B cell (primary cell): ENCODE measurements around the gene NOL6. TPM values are rescaled to one million over a fixed set of nuclear protein-coding genes. Genes with fewer than 3 reads are reported as not detected.

Experiments used
- ATAC-seq: fragments of 200-7000 bp; cut with Tn5 transposase; one replicate; pipeline ENCODE4 v1.10.0; 2021; ENCODE audit warnings: low read depth, mild to moderate bottlenecking, moderate number of reproducible peaks, moderate library complexity
- CTCF ChIA-PET: fragments of 350-600 bp; sonication (Branson Sonifier 250); formaldehyde crosslinking; loops from one replicate; lab custom pipeline; 2021; ENCODE audit warnings: antibody characterized with exemption, inconsistent platforms; lab: Charles Lee
- POLR2A ChIA-PET: fragments of 350-600 bp; sonication (Branson Sonifier 250); formaldehyde crosslinking; loops from one replicate; lab custom pipeline; 2021; ENCODE audit warnings: antibody characterized with exemption; lab: Charles Lee
- DNase-seq: peaks from one replicate; pipeline ENCODE4 v3.0.0; 2013
- H2AFZ ChIP-seq: 2 replicates; pipeline ENCODE4 v1.6.1; 2012; ENCODE audit warnings: mild to moderate bottlenecking, low read depth, low read length; ENCODE audit not compliant: insufficient read depth, poor library complexity, severe bottlenecking
- H3K27ac ChIP-seq, 2 donors: 1 replicate in 1 of 2; 2 replicates in 1 of 2; pipeline ENCODE4 v1.5.1; 2012 to 2013; ENCODE audit warnings: low read length in 2 of 2, mild to moderate bottlenecking in 2 of 2, moderate library complexity in 1 of 2
- H3K27me3 ChIP-seq, 4 experiments: fragments of 200-600 bp in 1 of 4; sonication (generic) in 1 of 4; replicated peaks in 1 of 4; 1 replicate in 2 of 4; 2 replicates in 2 of 4; pipeline versions ENCODE4 v1.6.1 to v1.7.0; 2013 to 2016; ENCODE audit warnings: low read length in 3 of 4, mild to moderate bottlenecking in 2 of 4, mixed read lengths in 1 of 4, moderate library complexity in 1 of 4; ENCODE audit not compliant: insufficient read depth in 4 of 4, control insufficient read depth in 3 of 4; ENCODE audit errors: control extremely low read depth in 1 of 4
- H3K36me3 ChIP-seq, 2 experiments: replicated peaks in 1 of 2; 1 replicate in 1 of 2; 2 replicates in 1 of 2; pipeline versions ENCODE4 v1.6.1 to v1.7.1; 2013; ENCODE audit warnings: low read length in 1 of 2; ENCODE audit not compliant: insufficient read depth in 2 of 2, control insufficient read depth in 1 of 2; ENCODE audit errors: control extremely low read depth in 1 of 2, extremely low read depth in 1 of 2
- H3K4me1 ChIP-seq, 2 donors: fragments of 200-600 bp in 1 of 2; sonication (generic) in 1 of 2; 1 replicate in 1 of 2; 2 replicates in 1 of 2; pipeline versions ENCODE4 v1.5.1 to v1.6.1; 2013 to 2017; ENCODE audit warnings: low read length in 2 of 2; ENCODE audit not compliant: control insufficient read depth in 2 of 2, insufficient read depth in 2 of 2
- H3K4me2 ChIP-seq: replicated peaks from 2 replicates; pipeline ENCODE3; 2012; ENCODE audit warnings: mild to moderate bottlenecking, low read depth, low read length; ENCODE audit not compliant: poor library complexity, severe bottlenecking
- H3K4me3 ChIP-seq, 5 experiments: fragments of 200-600 bp in 1 of 5; sonication (generic) in 1 of 5; 1 replicate in 3 of 5; 2 replicates in 2 of 5; pipeline versions ENCODE4 v1.5.1 to v1.7.0; 2011 to 2016; ENCODE audit warnings: low read length in 4 of 5, mild to moderate bottlenecking in 4 of 5, low read depth in 2 of 5, control low read depth in 1 of 5, moderate library complexity in 1 of 5; ENCODE audit not compliant: insufficient read depth in 1 of 5; ENCODE audit errors: control extremely low read depth in 1 of 5, extremely low read depth in 1 of 5
- H3K79me2 ChIP-seq: fragments of 200-600 bp; sonication (generic); one replicate; pipeline ENCODE4 v1.6.0; 2016; ENCODE audit warnings: low read length; ENCODE audit not compliant: control insufficient read depth, insufficient read depth
- H3K9ac ChIP-seq: fragments of 200-600 bp; sonication (generic); 2 replicates; pipeline ENCODE4 v1.6.1; 2017; ENCODE audit warnings: mild to moderate bottlenecking, low read length, moderate library complexity
- H3K9me3 ChIP-seq, 3 donors: one replicate each; pipeline versions ENCODE4 v1.6.1 to v1.7.1; 2013; ENCODE audit warnings: low read length in 2 of 3; ENCODE audit not compliant: control insufficient read depth in 2 of 3, insufficient read depth in 1 of 3; ENCODE audit errors: control extremely low read depth in 1 of 3
- H4K20me1 ChIP-seq: 2 replicates; pipeline ENCODE4 v1.6.0; 2012; ENCODE audit warnings: mild to moderate bottlenecking, low read length; ENCODE audit not compliant: insufficient read depth, control insufficient read depth, poor library complexity, severe bottlenecking
- H3K27ac Mint-ChIP-seq: one replicate; pipeline ENCODE4 v1.8.0; 2021; ENCODE audit warnings: mixed read lengths
- H3K27me3 Mint-ChIP-seq: one replicate; pipeline ENCODE4 v1.8.0; 2021; ENCODE audit warnings: mixed read lengths
- H3K4me1 Mint-ChIP-seq: one replicate; pipeline ENCODE4 v1.8.0; 2021; ENCODE audit warnings: mixed read lengths
- H3K4me3 Mint-ChIP-seq: one replicate; pipeline ENCODE4 v1.8.0; 2021; ENCODE audit warnings: mixed read lengths
- H3K9me3 Mint-ChIP-seq: one replicate; pipeline ENCODE4 v1.8.0; 2022; ENCODE audit warnings: mixed read lengths; ENCODE audit not compliant: insufficient read depth
- CTCF ChIP-seq: fragments of 200-600 bp; IDR thresholded peaks from one replicate; pipeline ENCODE4 v1.8.0; 2022; ENCODE audit warnings: antibody characterized with exemption, mild to moderate bottlenecking
- EZH2 ChIP-seq: IDR thresholded peaks from 2 replicates; pipeline ENCODE4 v1.6.1; 2012; ENCODE audit warnings: borderline replicate concordance, low read depth, mild to moderate bottlenecking, moderate library complexity, low read length; ENCODE audit not compliant: insufficient read depth, poor library complexity, severe bottlenecking
- WGBS: methylation state at CpG from one replicate; pipeline ENCODE4 v1.1.5; 2013; ENCODE audit warnings: missing lambda C conversion rate; ENCODE audit not compliant: insufficient coverage; 5-methylcytosine and 5-hydroxymethylcytosine counted together
- intact Hi-C: fragments of 100-400 bp; cut with micrococcal nuclease; formaldehyde crosslinking; loops from one replicate; pipeline ENCODE4 v1.10.0; 2022
- polyA plus RNA-seq: library from polyadenylated mRNA; depleted of rRNA; stranded (reverse); fragments of >200 nt; gene quantifications from 2 replicates; pipeline ENCODE4 v1.2.3, GENCODE V29; 2012
- total RNA-seq, 2 donors: library from RNA; stranded (reverse); fragments of 120-200 nt in 1 of 2; gene quantifications; 1 replicate in 1 of 2; 2 replicates in 1 of 2; pipeline versions ENCODE4 v1.2.3 to v1.2.4, GENCODE V29; 2013 to 2022

The NOL6 gene
- total and polyA plus RNA-seq, 2 donors (not counting 1 experiment from before 2014, with no cell fraction given), result 31.8 to 40.1 TPM

GRCh38 chr9:33440204-33440603 is 33.5 kb downstream of the NOL6 start:
- ChIA-PET CTCF (no interaction called here), POLR2A (no interaction called here)
- Mint-ChIP-seq H3K4me1 (peaks cover 5% of the 10 kb centered on the region), H3K27ac (no peak overlapping the region), H3K4me3 (no peak overlapping the region), H3K27me3 (peaks cover 5% of the 10 kb centered on the region), H3K9me3 (no peaks in the 10 kb centered on the region)
- no peaks in the 10 kb centered on the region for H4K20me1 ChIP-seq
- no peak for DNase-seq
- H3K9ac ChIP-seq, result no peak overlapping the region
- peaks cover 0 to 3% (median 0%) of the 10 kb centered on the region in 4 experiments for H3K27me3 ChIP-seq
- H3K79me2 ChIP-seq, result no peaks in the 10 kb centered on the region
- H3K36me3 ChIP-seq, result no peaks in the 10 kb centered on the region
- H3K27ac ChIP-seq, result no peak overlapping the region
- peaks cover 0 to 5% of the 10 kb centered on the region in 2 donors for H3K4me1 ChIP-seq
- 98% methylated on average over 7 of the region's 7 CpGs for WGBS
- H3K4me2 ChIP-seq, result no peak overlapping the region
- H2AFZ ChIP-seq, result no peak overlapping the region
- no peaks in the 10 kb centered on the region for H3K9me3 ChIP-seq
- no peak overlapping the region for H3K4me3 ChIP-seq
- TF ChIP-seq CTCF, result no peak
- no peak for TF ChIP-seq EZH2
- intact Hi-C loops, result no loop called here
- no peak for ATAC-seq

GRCh38 chr9:33439731-33440130 is 34.0 kb downstream of the NOL6 start:
- no peak overlapping the region for H2AFZ ChIP-seq
- DNase-seq, result no peak
- H3K27me3 Mint-ChIP-seq, result peaks cover 5% of the 10 kb centered on the region
- H3K27ac Mint-ChIP-seq, result no peak overlapping the region
- peaks cover 4% of the 10 kb centered on the region for H3K4me1 Mint-ChIP-seq
- H4K20me1 ChIP-seq, result no peaks in the 10 kb centered on the region
- intact Hi-C loops, result no loop called here
- no peak overlapping the region for H3K4me3 Mint-ChIP-seq
- H3K9me3 ChIP-seq, result no peaks in the 10 kb centered on the region
- H3K79me2 ChIP-seq, result no peaks in the 10 kb centered on the region
- ChIA-PET POLR2A (no interaction called here), CTCF (no interaction called here)
- TF ChIP-seq EZH2 (no peak), CTCF (no peak)
- no peak for ATAC-seq
- no peak overlapping the region for H3K9ac ChIP-seq
- peaks cover 0 to 5% of the 10 kb centered on the region in 2 donors for H3K4me1 ChIP-seq
- no peak overlapping the region for H3K4me2 ChIP-seq
- no peaks in the 10 kb centered on the region for H3K9me3 Mint-ChIP-seq
- no peak overlapping the region for H3K4me3 ChIP-seq
- 79% methylated on average over 4 of the region's 6 CpGs for WGBS
- no peaks in the 10 kb centered on the region for H3K36me3 ChIP-seq
- peaks cover 0 to 3% (median 0%) of the 10 kb centered on the region in 4 experiments for H3K27me3 ChIP-seq
- H3K27ac ChIP-seq, result no peak overlapping the region
